Muscle layer of colon (tissue), 2 donors: ENCODE data around the gene PLD1.
"Not testable (repeated sequence)": the region's sequence is repeated elsewhere in the genome, so short reads cannot be mapped to it uniquely, and the experiment has no call there.

Experiments
- H3K27ac ChIP-seq: one replicate; pipeline ENCODE4 v1.7.0; 2013; ENCODE audit warnings: low read depth, mild to moderate bottlenecking, low read length, moderate library complexity
- H3K27me3 ChIP-seq, 2 donors: one replicate each; pipeline ENCODE4 v1.7.0; 2013; ENCODE audit warnings: low read length in 2 of 2, mild to moderate bottlenecking in 2 of 2; ENCODE audit not compliant: insufficient read depth in 2 of 2, control insufficient read depth in 1 of 2
- H3K36me3 ChIP-seq: one replicate; pipeline ENCODE4 v1.7.0; 2013; ENCODE audit warnings: mild to moderate bottlenecking, low read length; ENCODE audit not compliant: insufficient read depth
- H3K4me1 ChIP-seq: one replicate; pipeline ENCODE4 v1.7.0; 2013; ENCODE audit warnings: mild to moderate bottlenecking, low read length; ENCODE audit not compliant: insufficient read depth
- H3K4me3 ChIP-seq, 2 donors: one replicate each; pipeline ENCODE4 v1.7.0; 2013; ENCODE audit warnings: low read length in 2 of 2, low read depth in 1 of 2, mild to moderate bottlenecking in 1 of 2, moderate library complexity in 1 of 2
- H3K9ac ChIP-seq: one replicate; pipeline ENCODE4 v1.7.0; 2013; ENCODE audit warnings: low read length
- H3K9me3 ChIP-seq: one replicate; pipeline ENCODE4 v1.7.0; 2013; ENCODE audit warnings: mild to moderate bottlenecking, low read length
- donor health status: abdominal sarcoma.
- donor health status: Adenocarcinoma of cecum.

Gene PLD1

GRCh38 chr3:171746320-171747222 is 63.7 kb downstream of the PLD1 start:
- not testable (repeated sequence) for H3K9me3 ChIP-seq, H3K27ac ChIP-seq, H3K36me3 ChIP-seq, H3K9ac ChIP-seq, H3K4me3 ChIP-seq, H3K4me1 ChIP-seq, H3K27me3 ChIP-seq

- H3K27me3 ChIP-seq: no peaks in the 10 kb centered on the region
- H3K27ac ChIP-seq: no peak overlapping the region
- no peak overlapping the region for H3K4me3 ChIP-seq
- no peak overlapping the region for H3K9ac ChIP-seq
- H3K36me3 ChIP-seq: no peaks in the 10 kb centered on the region
- peaks cover 5% of the 10 kb centered on the region for H3K4me1 ChIP-seq
- no peaks in the 10 kb centered on the region for H3K9me3 ChIP-seq
Measured at GRCh38 chr3:171745577-171746319, 64.5 kb downstream of the PLD1 start.

- Histone ChIP-seq H3K9me3 (no peaks in the 10 kb centered on the region), H3K4me3 (no peak overlapping the region), H3K27me3 (no peaks in the 10 kb centered on the region), H3K36me3 (no peaks in the 10 kb centered on the region), H3K9ac (no peak overlapping the region), H3K27ac (no peak overlapping the region), H3K4me1 (peaks cover 5% of the 10 kb centered on the region)
Measured at GRCh38 chr3:171744158-171744741, 66.0 kb downstream of the PLD1 start.

GRCh38 chr3:171743327-171744157 is 66.7 kb downstream of the PLD1 start:
- Histone ChIP-seq H3K27ac (no peak overlapping the region), H3K27me3 (no peaks in the 10 kb centered on the region), H3K4me3 (no peak overlapping the region), H3K4me1 (peaks cover 5% of the 10 kb centered on the region), H3K9me3 (no peaks in the 10 kb centered on the region), H3K9ac (no peak overlapping the region), H3K36me3 (no peaks in the 10 kb centered on the region)

- Histone ChIP-seq H3K27me3 (no peaks in the 10 kb centered on the region), H3K9ac (no peak overlapping the region), H3K4me3 (no peak overlapping the region), H3K27ac (no peak overlapping the region), H3K36me3 (no peaks in the 10 kb centered on the region), H3K9me3 (no peaks in the 10 kb centered on the region), H3K4me1 (no peaks in the 10 kb centered on the region)
Measured at GRCh38 chr3:171741377-171741776, 68.9 kb downstream of the PLD1 start.

GRCh38 chr3:171736556-171736955 is 73.7 kb downstream of the PLD1 start:
- Histone ChIP-seq H3K27me3 (no peaks in the 10 kb centered on the region), H3K9ac (no peak overlapping the region), H3K9me3 (no peaks in the 10 kb centered on the region), H3K4me1 (no peaks in the 10 kb centered on the region), H3K4me3 (no peak overlapping the region), H3K27ac (no peak overlapping the region), H3K36me3 (no peaks in the 10 kb centered on the region)

GRCh38 chr3:171733561-171733960 is 76.7 kb downstream of the PLD1 start:
- H3K27me3 ChIP-seq: no peaks in the 10 kb centered on the region
- no peak overlapping the region for H3K27ac ChIP-seq
- no peaks in the 10 kb centered on the region for H3K9me3 ChIP-seq
- H3K9ac ChIP-seq: no peak overlapping the region
- H3K4me1 ChIP-seq: no peaks in the 10 kb centered on the region
- H3K36me3 ChIP-seq: no peaks in the 10 kb centered on the region
- H3K4me3 ChIP-seq: no peak overlapping the region

- H3K4me3 ChIP-seq: no peak overlapping the region
- H3K36me3 ChIP-seq: no peaks in the 10 kb centered on the region
- H3K27ac ChIP-seq: no peak overlapping the region
- no peaks in the 10 kb centered on the region for H3K27me3 ChIP-seq
- H3K4me1 ChIP-seq: no peaks in the 10 kb centered on the region
- H3K9me3 ChIP-seq: no peaks in the 10 kb centered on the region
- no peak overlapping the region for H3K9ac ChIP-seq
Measured at GRCh38 chr3:171732756-171733155, 77.5 kb downstream of the PLD1 start.

GRCh38 chr3:171731691-171732090 is 78.6 kb downstream of the PLD1 start:
- Histone ChIP-seq H3K27me3 (no peaks in the 10 kb centered on the region), H3K4me3 (no peak overlapping the region), H3K36me3 (no peaks in the 10 kb centered on the region), H3K9ac (no peak overlapping the region), H3K9me3 (no peaks in the 10 kb centered on the region), H3K27ac (no peak overlapping the region), H3K4me1 (no peaks in the 10 kb centered on the region)

GRCh38 chr3:171729452-171730334 is 80.6 kb downstream of the PLD1 start:
- H3K9me3 ChIP-seq: no peaks in the 10 kb centered on the region
- no peaks in the 10 kb centered on the region for H3K36me3 ChIP-seq
- H3K4me1 ChIP-seq: no peaks in the 10 kb centered on the region
- no peaks in the 10 kb centered on the region for H3K27me3 ChIP-seq
- no peak overlapping the region for H3K4me3 ChIP-seq
- H3K27ac ChIP-seq: no peak overlapping the region
- H3K9ac ChIP-seq: no peak overlapping the region
